PC-3 (cell line): Measurements from ENCODE around the gene TMEM270. TPM values are rescaled to one million over a fixed set of nuclear protein-coding genes. Genes with fewer than 3 reads are reported as not detected.

Experiments used
- ATAC-seq: fragments of 200-7000 bp; cut with Tn5 transposase; 2 replicates; pipeline ENCODE4 v1.9.1; 2020; ENCODE audit warnings: mild to moderate bottlenecking, moderate library complexity
- BruUV-seq: library from RNA; stranded (reverse); fragments of 400-500 nt; replicated peaks from 2 replicates; lab custom pipeline; 2021; lab: Mats Ljungman, UMichigan
- CTCF ChIA-PET: fragments of 300-600 bp; sonication (Branson Sonifier 250); formaldehyde crosslinking; loops from one replicate; lab custom pipeline; 2022; ENCODE audit warnings: antibody characterized with exemption; lab: Charles Lee
- POLR2A ChIA-PET: fragments of 300-600 bp; sonication (Branson Sonifier 250); formaldehyde crosslinking; loops from one replicate; lab custom pipeline; 2022; ENCODE audit warnings: antibody characterized with exemption; ENCODE audit not compliant: unreplicated experiment; lab: Charles Lee
- DNase-seq: peaks from one replicate; pipeline ENCODE4 v3.0.0-alpha.2; 2015
- H2AFZ ChIP-seq: fragments of 300-600 bp; sonication (generic); 2 replicates; pipeline ENCODE4 v1.6.0; 2016; ENCODE audit warnings: antibody characterized with exemption, low read length
- H3F3A ChIP-seq: fragments of 300-600 bp; sonication (generic); one replicate; pipeline ENCODE4 v1.6.0; 2017; ENCODE audit warnings: antibody characterized with exemption, low read length, control low read depth, mild to moderate bottlenecking; ENCODE audit not compliant: unreplicated experiment
- H3K27ac ChIP-seq: fragments of 300-600 bp; sonication (generic); 2 replicates; pipeline ENCODE4 v1.5.1; 2016; ENCODE audit warnings: mild to moderate bottlenecking, low read length
- H3K27me3 ChIP-seq: fragments of 300-600 bp; sonication (generic); 2 replicates; pipeline ENCODE4 v1.6.1; 2016; ENCODE audit warnings: low read length, mixed read lengths
- H3K36me3 ChIP-seq: fragments of 300-600 bp; sonication (generic); 2 replicates; pipeline ENCODE4 v1.6.1; 2016; ENCODE audit warnings: low read depth, mixed run types, low read length, mixed read lengths
- H3K4me1 ChIP-seq: fragments of 300-600 bp; sonication (generic); 2 replicates; pipeline ENCODE4 v1.5.1; 2016; ENCODE audit warnings: low read length; ENCODE audit not compliant: insufficient read depth
- H3K4me2 ChIP-seq: fragments of 300-600 bp; sonication (generic); 2 replicates; pipeline ENCODE4 v1.6.0; 2016; ENCODE audit warnings: low read length
- H3K4me3 ChIP-seq: fragments of 300-600 bp; sonication (generic); 2 replicates; pipeline ENCODE4 v1.5.1; 2016; ENCODE audit warnings: mild to moderate bottlenecking, low read length, mixed read lengths
- H3K79me2 ChIP-seq: fragments of 300-600 bp; sonication (generic); 2 replicates; pipeline ENCODE4 v1.6.1; 2017; ENCODE audit warnings: low read length, mixed read lengths
- H3K9ac ChIP-seq: fragments of 300-600 bp; sonication (generic); 2 replicates; pipeline ENCODE4 v1.6.0; 2016; ENCODE audit warnings: mild to moderate bottlenecking, low read length
- H3K9me2 ChIP-seq: fragments of 300-600 bp; sonication (generic); replicated peaks from 2 replicates; pipeline ENCODE4 v1.6.1; 2016; ENCODE audit warnings: mixed run types, low read length, mixed read lengths
- H3K9me3 ChIP-seq: fragments of 300-600 bp; sonication (generic); 2 replicates; pipeline ENCODE4 v1.6.1; 2016; ENCODE audit warnings: low read length, mixed read lengths
- H4K20me1 ChIP-seq: fragments of 300-600 bp; sonication (generic); 2 replicates; pipeline ENCODE4 v1.6.1; 2016; ENCODE audit warnings: low read length, mixed read lengths
- CTCF ChIP-seq: fragments of 300-600 bp; sonication (generic); conservative IDR thresholded peaks from 2 replicates; pipeline ENCODE4 v1.5.1; 2017; ENCODE audit warnings: antibody characterized with exemption, low read depth, mild to moderate bottlenecking, low read length
- EZH2 ChIP-seq: fragments of 300-600 bp; sonication (generic); IDR thresholded peaks from one replicate; pipeline ENCODE4 v1.6.1; 2017; ENCODE audit warnings: antibody characterized with exemption, mild to moderate bottlenecking, low read length; ENCODE audit not compliant: unreplicated experiment
- EZH2phosphoT487 ChIP-seq: fragments of 300-600 bp; sonication (generic); IDR thresholded peaks from 2 replicates; pipeline ENCODE4 v1.6.1; 2018; ENCODE audit warnings: mild to moderate bottlenecking, antibody characterized with exemption, low read length, borderline replicate concordance
- intact Hi-C: fragments of 100-400 bp; cut with micrococcal nuclease; formaldehyde crosslinking; loops from 2 replicates; pipeline ENCODE4 v1.9.0; 2023
- total RNA-seq: library from RNA; depleted of rRNA; stranded (reverse); fragments of >200 nt; gene quantifications from 2 replicates; pipeline ENCODE4 v1.2.3, GENCODE V29; 2014

Gene TMEM270
- total RNA-seq, 1 experiment from 2014 or later, result not detected

GRCh38 chr7:73904219-73905137, 43.5 kb downstream of the TMEM270 start:
- Histone ChIP-seq H3K79me2 (no peaks in the 10 kb centered on the region), H3K9ac (no peak overlapping the region), H3K36me3 (no peaks in the 10 kb centered on the region), H3K4me2 (no peak overlapping the region), H3K27me3 (no peaks in the 10 kb centered on the region), H3K4me1 (peaks cover 7% of the 10 kb centered on the region), H3K9me2 (no peaks in the 10 kb centered on the region), H3K4me3 (no peak overlapping the region), H3K27ac (no peak overlapping the region), H4K20me1 (no peaks in the 10 kb centered on the region), H3F3A (no peaks in the 10 kb centered on the region), H2AFZ (no peak overlapping the region), H3K9me3 (no peaks in the 10 kb centered on the region)
- TF ChIP-seq EZH2phosphoT487, result no peak
- no peak for TF ChIP-seq CTCF
- TF ChIP-seq EZH2, result no peak
- DNase-seq (no peak), ATAC-seq (peak; percentile 50; the same call in 1 of the 2 replicates)
- CTCF ChIA-PET, result no interaction called here
- POLR2A ChIA-PET, result no interaction called here
- intact Hi-C loops, result no loop called here
- BruUV-seq, result no TSS peak

- no peaks in the 10 kb centered on the region for H3K36me3 ChIP-seq
- CTCF ChIA-PET, result no interaction called here
Observed at GRCh38 chr7:73905360-73905759, 44.4 kb downstream of the TMEM270 start.

More at GRCh38 chr7:73905360-73905759, 44.4 kb downstream of the TMEM270 start:
- no peak overlapping the region for H3K4me2 ChIP-seq
- H3K27me3 ChIP-seq, result no peaks in the 10 kb centered on the region
- BruUV-seq, result no TSS peak
- POLR2A ChIA-PET, result no interaction called here
- H3K9ac ChIP-seq, result no peak overlapping the region
- H4K20me1 ChIP-seq, result no peaks in the 10 kb centered on the region
- H3K79me2 ChIP-seq, result no peaks in the 10 kb centered on the region
- no peak for ATAC-seq
- TF ChIP-seq EZH2phosphoT487 (no peak), CTCF (no peak), EZH2 (no peak)
- no peak for DNase-seq
- no peaks in the 10 kb centered on the region for H3K9me3 ChIP-seq
- H3K9me2 ChIP-seq, result no peaks in the 10 kb centered on the region
- H3F3A ChIP-seq, result no peaks in the 10 kb centered on the region
- H2AFZ ChIP-seq, result no peak overlapping the region
- H3K4me1 ChIP-seq, result no peaks in the 10 kb centered on the region
- no peak overlapping the region for H3K4me3 ChIP-seq
- no peak overlapping the region for H3K27ac ChIP-seq
- intact Hi-C loops, result no loop called here
